Ascending aorta (tissue), 2 donors: ENCODE data around the gene NDUFB6. TPM values are rescaled to one million over a fixed set of nuclear protein-coding genes. Genes with fewer than 3 reads are reported as not detected.

Experiments used
- DNase-seq, 2 donors: peaks; one replicate each; pipeline ENCODE4 v3.0.0-alpha.2; 2019; ENCODE audit warnings: low spot score in 2 of 2
- H3K27ac ChIP-seq, 2 donors: fragments of 200-600 bp; sonication (generic); one replicate each; pipeline ENCODE4 v1.5.1; 2016 to 2017; ENCODE audit warnings: mild to moderate bottlenecking in 1 of 2
- H3K27me3 ChIP-seq: fragments of 200-600 bp; sonication (generic); one replicate; pipeline ENCODE4 v1.5.1; 2017
- H3K36me3 ChIP-seq, 2 donors: fragments of 200-600 bp; sonication (generic); one replicate each; pipeline ENCODE4 v1.5.1; 2016
- H3K4me1 ChIP-seq, 2 donors: fragments of 200-600 bp; sonication (generic); one replicate each; pipeline ENCODE4 v1.5.1; 2016 to 2017; ENCODE audit warnings: mild to moderate bottlenecking in 1 of 2
- H3K4me3 ChIP-seq, 2 donors: fragments of 200-600 bp; sonication (generic); one replicate each; pipeline ENCODE4 v1.5.1; 2016 to 2017; ENCODE audit warnings: mild to moderate bottlenecking in 1 of 2
- H3K9me3 ChIP-seq, 2 donors: fragments of 200-600 bp; sonication (generic); one replicate each; pipeline ENCODE4 v1.5.1; 2016
- intact Hi-C: fragments of 100-400 bp; cut with DNase I; formaldehyde crosslinking; loops from one replicate; pipeline ENCODE4 v1.15.1; 2023
- total RNA-seq: library from RNA; depleted of rRNA; stranded (reverse); fragments of >200 nt; gene quantifications from one replicate; pipeline ENCODE4 v1.1.0, GENCODE V29; 2016
- TF ChIP-seq, protein P1 (sequence below), 3 experiments: fragments of 200-600 bp in 2 of 3; fragments of 450-650 bp in 1 of 3; sonication (generic) in 2 of 3; IDR thresholded peaks; one replicate each; pipeline ENCODE4 v1.5.1; 2016 to 2019; ENCODE audit warnings: antibody characterized with exemption in 3 of 3, mild to moderate bottlenecking in 1 of 3, moderate library complexity in 1 of 3

NDUFB6 gene
- total RNA-seq, 1 donor from 2014 or later = 22.2 TPM

GRCh38 chr9:32516241-32516640 lies 56.7 kb downstream of the NDUFB6 start:
- no peak for DNase-seq
- TF ChIP-seq, protein P1, sequence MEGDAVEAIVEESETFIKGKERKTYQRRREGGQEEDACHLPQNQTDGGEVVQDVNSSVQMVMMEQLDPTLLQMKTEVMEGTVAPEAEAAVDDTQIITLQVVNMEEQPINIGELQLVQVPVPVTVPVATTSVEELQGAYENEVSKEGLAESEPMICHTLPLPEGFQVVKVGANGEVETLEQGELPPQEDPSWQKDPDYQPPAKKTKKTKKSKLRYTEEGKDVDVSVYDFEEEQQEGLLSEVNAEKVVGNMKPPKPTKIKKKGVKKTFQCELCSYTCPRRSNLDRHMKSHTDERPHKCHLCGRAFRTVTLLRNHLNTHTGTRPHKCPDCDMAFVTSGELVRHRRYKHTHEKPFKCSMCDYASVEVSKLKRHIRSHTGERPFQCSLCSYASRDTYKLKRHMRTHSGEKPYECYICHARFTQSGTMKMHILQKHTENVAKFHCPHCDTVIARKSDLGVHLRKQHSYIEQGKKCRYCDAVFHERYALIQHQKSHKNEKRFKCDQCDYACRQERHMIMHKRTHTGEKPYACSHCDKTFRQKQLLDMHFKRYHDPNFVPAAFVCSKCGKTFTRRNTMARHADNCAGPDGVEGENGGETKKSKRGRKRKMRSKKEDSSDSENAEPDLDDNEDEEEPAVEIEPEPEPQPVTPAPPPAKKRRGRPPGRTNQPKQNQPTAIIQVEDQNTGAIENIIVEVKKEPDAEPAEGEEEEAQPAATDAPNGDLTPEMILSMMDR (IDR thresholded peaks at IDR 0.05) = no peak
- H3K9me3 ChIP-seq = no peaks in the 10 kb centered on the region
- H3K27me3 ChIP-seq = no peaks in the 10 kb centered on the region
- H3K4me1 ChIP-seq = no peaks in the 10 kb centered on the region
- H3K4me3 ChIP-seq = no peak overlapping the region
- intact Hi-C loops = no loop called here
- no peak overlapping the region for H3K27ac ChIP-seq
- no peaks in the 10 kb centered on the region for H3K36me3 ChIP-seq

- intact Hi-C loops = loop anchor here (10.0 kb wide), 1 partner anchor 54 kb away; no protein-coding TSS in a partner anchor
These were observed 64.2 kb downstream of the NDUFB6 start for GRCh38 chr9:32508728-32509127.

DNA sequence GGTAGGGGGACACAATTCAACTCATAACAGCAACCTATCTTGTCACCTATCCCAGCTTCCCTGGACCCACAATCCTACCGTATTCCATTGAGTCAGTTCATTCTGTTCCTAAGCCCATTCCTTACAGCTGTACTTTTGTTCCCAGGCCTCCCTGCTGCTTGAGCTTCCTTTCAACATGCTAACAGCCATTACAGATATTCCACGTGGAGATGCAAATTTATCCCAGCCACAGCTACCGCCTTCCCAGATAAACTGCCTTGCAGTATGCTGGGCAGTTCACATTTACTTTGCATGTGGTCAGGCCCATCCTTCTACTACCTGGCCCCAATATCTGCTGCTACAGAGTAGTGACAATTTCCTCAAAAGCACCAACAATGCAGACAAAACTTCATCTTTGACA lies 70.0 kb downstream of the NDUFB6 start:
- intact Hi-C loops = loop anchor here (10.0 kb wide), 1 partner anchor 48 kb away; no protein-coding TSS in a partner anchor
- H3K4me1 ChIP-seq = no peaks in the 10 kb centered on the region
- no peaks in the 10 kb centered on the region for H3K9me3 ChIP-seq
- H3K36me3 ChIP-seq = peaks cover 12 to 16% of the 10 kb centered on the region in 2 donors
- no peak overlapping the region for H3K27ac ChIP-seq
- no peaks in the 10 kb centered on the region for H3K27me3 ChIP-seq
- TF ChIP-seq, protein P1 (IDR thresholded peaks at IDR 0.05) = no peak
- DNase-seq = no peak
- no peak overlapping the region for H3K4me3 ChIP-seq

More at GRCh38 chr9:32508728-32509127, 64.2 kb downstream of the NDUFB6 start:
- Histone ChIP-seq H3K4me1 (peaks cover 0 to 5% of the 10 kb centered on the region in 2 donors), H3K9me3 (no peaks in the 10 kb centered on the region), H3K27ac (no peak overlapping the region), H3K27me3 (no peaks in the 10 kb centered on the region), H3K36me3 (no peaks in the 10 kb centered on the region), H3K4me3 (no peak overlapping the region)
- no peak for DNase-seq
- TF ChIP-seq, protein P1 (IDR thresholded peaks at IDR 0.05) = no peak

Other genes with a start within 250 kb of the NDUFB6 start
- 19.1 TPM for gene ACO1, start 188.5 kb downstream of the NDUFB6 start, total RNA-seq
- gene RIGI, start 47.0 kb downstream of the NDUFB6 start, total RNA-seq = 1.9 TPM
- 0.32 TPM for gene SMIM27, start 20.8 kb downstream of the NDUFB6 start, total RNA-seq
- gene TOPORS, start 20.6 kb downstream of the NDUFB6 start, total RNA-seq = 5.2 TPM
- not detected for gene TAF1L, start 62.5 kb upstream of the NDUFB6 start, total RNA-seq
- gene TMEM215, start 210.4 kb upstream of the NDUFB6 start, total RNA-seq = 0.75 TPM